ENCODE data around the gene MIPOL1. TPM values are rescaled to one million over a fixed set of nuclear protein-coding genes. Genes with fewer than 3 reads are reported as not detected.

MIPOL1 gene
- total RNA-seq, 1 experiment from 2014 or later: 15.4 TPM

- ChIA-PET POLR2A (no interaction called here), RAD21 (ENCODE audit: low non-redundant PET in 1 of 2, low total read pairs in 2 of 2, uncharacterized antibody in 2 of 2, unreplicated experiment in 2 of 2) (no interaction called here), CTCF (no interaction called here)
- Histone ChIP-seq H3K9ac (ENCODE audit: low read length) (no peak overlapping the region), H3K79me2 (ENCODE audit: insufficient read depth, low read length) (no peaks in the 10 kb centered on the region), H3K9me2 (ENCODE audit: insufficient read depth) (no peaks in the 10 kb centered on the region), H4K20me1 (ENCODE audit: insufficient read depth) (no peaks in the 10 kb centered on the region), H3K27me3 (ENCODE audit: insufficient read depth, low read length) (no peaks in the 10 kb centered on the region), H3K4me2 (ENCODE audit: low read length) (no peak overlapping the region), H2AFZ (ENCODE audit: low read depth, low read length, poor library complexity, severe bottlenecking) (no peak overlapping the region), H3K4me1 (ENCODE audit: control insufficient read depth in 1 of 2, insufficient read depth in 2 of 2, low read length in 2 of 2) (no peaks in the 10 kb centered on the region), H3K4me3 (replicated peaks in 1 of 2; ENCODE audit: low read depth in 1 of 2, low read length in 2 of 2) (no peak overlapping the region), H3K36me3 (ENCODE audit: control insufficient read depth in 1 of 2, insufficient read depth in 2 of 2, low read length in 2 of 2) (no peaks in the 10 kb centered on the region), H3K27ac (ENCODE audit: low read depth, low read length) (no peak overlapping the region), H3K9me3 (ENCODE audit: control insufficient read depth in 1 of 2, insufficient read depth in 1 of 2, low read depth in 1 of 2, low read length in 2 of 2) (no peaks in the 10 kb centered on the region)
- TF ChIP-seq SIN3A (IDR thresholded peaks at IDR 0.05; ENCODE audit: low read depth) (no peak), RAD21 (IDR thresholded peaks at IDR 0.05; ENCODE audit: low read depth) (peak; percentile 44)
- TF ChIP-seq, protein P1, sequence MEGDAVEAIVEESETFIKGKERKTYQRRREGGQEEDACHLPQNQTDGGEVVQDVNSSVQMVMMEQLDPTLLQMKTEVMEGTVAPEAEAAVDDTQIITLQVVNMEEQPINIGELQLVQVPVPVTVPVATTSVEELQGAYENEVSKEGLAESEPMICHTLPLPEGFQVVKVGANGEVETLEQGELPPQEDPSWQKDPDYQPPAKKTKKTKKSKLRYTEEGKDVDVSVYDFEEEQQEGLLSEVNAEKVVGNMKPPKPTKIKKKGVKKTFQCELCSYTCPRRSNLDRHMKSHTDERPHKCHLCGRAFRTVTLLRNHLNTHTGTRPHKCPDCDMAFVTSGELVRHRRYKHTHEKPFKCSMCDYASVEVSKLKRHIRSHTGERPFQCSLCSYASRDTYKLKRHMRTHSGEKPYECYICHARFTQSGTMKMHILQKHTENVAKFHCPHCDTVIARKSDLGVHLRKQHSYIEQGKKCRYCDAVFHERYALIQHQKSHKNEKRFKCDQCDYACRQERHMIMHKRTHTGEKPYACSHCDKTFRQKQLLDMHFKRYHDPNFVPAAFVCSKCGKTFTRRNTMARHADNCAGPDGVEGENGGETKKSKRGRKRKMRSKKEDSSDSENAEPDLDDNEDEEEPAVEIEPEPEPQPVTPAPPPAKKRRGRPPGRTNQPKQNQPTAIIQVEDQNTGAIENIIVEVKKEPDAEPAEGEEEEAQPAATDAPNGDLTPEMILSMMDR (IDR thresholded peaks at IDR 0.05 in 2 of 3, conservative IDR thresholded peaks at IDR 0.05 in 1 of 3; ENCODE audit: borderline replicate concordance in 1 of 3, insufficient read depth in 1 of 3, low read depth in 2 of 3, low read length in 2 of 3): peak; percentile 22 to 55 (median 37); a peak in 5 of 6 replicates
- intact Hi-C loops (cut with micrococcal nuclease): loop anchor here (1.0 kb wide), 1 partner anchor 319 kb away; no protein-coding TSS in a partner anchor
- no TSS peak for BruUV-seq (replicated peaks)
- DNase-seq (ENCODE audit: low read depth, low spot score) (no peak), ATAC-seq (no peak)
Observed at GRCh38 chr14:37565550-37565949, 367.8 kb downstream of the MIPOL1 start.

DNA sequence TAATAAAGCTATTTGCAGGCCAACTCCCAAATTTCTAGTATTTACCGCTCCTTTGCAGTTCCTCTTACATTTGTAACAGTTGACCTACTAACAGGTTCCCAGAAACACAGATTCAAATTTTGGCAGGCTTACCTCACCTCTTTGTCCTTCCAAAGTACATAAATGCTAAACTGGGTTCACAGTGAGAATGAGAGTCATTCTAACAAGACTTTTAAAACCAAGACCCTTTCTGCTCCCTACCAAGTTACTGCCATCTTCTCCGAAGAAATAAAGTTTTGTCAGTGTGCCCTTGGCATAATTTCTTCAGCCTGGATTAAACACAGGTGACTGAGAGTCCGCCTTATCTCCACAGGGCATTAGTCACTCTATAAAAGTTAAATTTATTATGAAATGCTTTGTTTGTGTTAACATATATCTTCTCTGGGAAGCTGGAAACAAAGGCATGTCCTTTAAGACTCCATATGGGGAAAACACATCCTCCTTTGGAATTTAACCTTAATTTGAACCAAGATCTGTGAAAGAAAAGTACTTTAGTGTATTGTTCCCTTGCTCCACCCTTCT lies 369.2 kb downstream of the MIPOL1 start:
- TF ChIP-seq, protein P1 (IDR thresholded peaks at IDR 0.05 in 2 of 3, conservative IDR thresholded peaks at IDR 0.05 in 1 of 3; ENCODE audit: borderline replicate concordance in 1 of 3, insufficient read depth in 1 of 3, low read depth in 2 of 3, low read length in 2 of 3): no peak
- TF ChIP-seq EZH2phosphoT487 (IDR thresholded peaks at IDR 0.05; ENCODE audit: borderline replicate concordance) (no peak), ZBTB33 (IDR thresholded peaks at IDR 0.05; ENCODE audit: extremely low read depth, insufficient replicate concordance, low read length) (no peak), TCF7L2 (IDR thresholded peaks at IDR 0.05; ENCODE audit: borderline replicate concordance, extremely low read depth, insufficient read depth, insufficient read length) (no peak), EGR1 (IDR thresholded peaks at IDR 0.05; ENCODE audit: low read depth) (no peak)
- no peaks in the 10 kb centered on the region for H3K9me2 ChIP-seq (ENCODE audit: insufficient read depth)
- no peak overlapping the region for H2AFZ ChIP-seq (ENCODE audit: low read depth, low read length, poor library complexity, severe bottlenecking)
- ChIA-PET CTCF (no interaction called here), POLR2A (no interaction called here), RAD21 (ENCODE audit: low non-redundant PET in 1 of 2, low total read pairs in 2 of 2, uncharacterized antibody in 2 of 2, unreplicated experiment in 2 of 2) (no interaction called here)
- no peaks in the 10 kb centered on the region for H3K27me3 ChIP-seq (ENCODE audit: insufficient read depth, low read length)
- H3K79me2 ChIP-seq (ENCODE audit: insufficient read depth, low read length): no peaks in the 10 kb centered on the region
- no peak overlapping the region for H3K4me3 ChIP-seq (replicated peaks in 1 of 2; ENCODE audit: low read depth in 1 of 2, low read length in 2 of 2)
- no peak overlapping the region for H3K9ac ChIP-seq (ENCODE audit: low read length)
- H3K4me2 ChIP-seq (ENCODE audit: low read length): no peak overlapping the region
- H3K27ac ChIP-seq (ENCODE audit: low read depth, low read length): no peak overlapping the region
- no peaks in the 10 kb centered on the region for H3K36me3 ChIP-seq (ENCODE audit: control insufficient read depth in 1 of 2, insufficient read depth in 2 of 2, low read length in 2 of 2)
- peak; percentile 17; the same call in 1 of the 2 replicates for ATAC-seq
- DNase-seq (ENCODE audit: low read depth, low spot score): no peak
- BruUV-seq (replicated peaks): no TSS peak
- intact Hi-C loops (cut with micrococcal nuclease): no loop called here
- H3K4me1 ChIP-seq (ENCODE audit: control insufficient read depth in 1 of 2, insufficient read depth in 2 of 2, low read length in 2 of 2): no peaks in the 10 kb centered on the region
- no peaks in the 10 kb centered on the region for H3K9me3 ChIP-seq (ENCODE audit: control insufficient read depth in 1 of 2, insufficient read depth in 1 of 2, low read depth in 1 of 2, low read length in 2 of 2)
- H4K20me1 ChIP-seq (ENCODE audit: insufficient read depth): no peaks in the 10 kb centered on the region

Data from HCT116 (cell line).